ENCODE results near the gene TUBA3D.
"Not testable (repeated sequence)": the region's sequence is repeated elsewhere in the genome, so short reads cannot be mapped to it uniquely, and the experiment has no call there.

TUBA3D gene

DNA sequence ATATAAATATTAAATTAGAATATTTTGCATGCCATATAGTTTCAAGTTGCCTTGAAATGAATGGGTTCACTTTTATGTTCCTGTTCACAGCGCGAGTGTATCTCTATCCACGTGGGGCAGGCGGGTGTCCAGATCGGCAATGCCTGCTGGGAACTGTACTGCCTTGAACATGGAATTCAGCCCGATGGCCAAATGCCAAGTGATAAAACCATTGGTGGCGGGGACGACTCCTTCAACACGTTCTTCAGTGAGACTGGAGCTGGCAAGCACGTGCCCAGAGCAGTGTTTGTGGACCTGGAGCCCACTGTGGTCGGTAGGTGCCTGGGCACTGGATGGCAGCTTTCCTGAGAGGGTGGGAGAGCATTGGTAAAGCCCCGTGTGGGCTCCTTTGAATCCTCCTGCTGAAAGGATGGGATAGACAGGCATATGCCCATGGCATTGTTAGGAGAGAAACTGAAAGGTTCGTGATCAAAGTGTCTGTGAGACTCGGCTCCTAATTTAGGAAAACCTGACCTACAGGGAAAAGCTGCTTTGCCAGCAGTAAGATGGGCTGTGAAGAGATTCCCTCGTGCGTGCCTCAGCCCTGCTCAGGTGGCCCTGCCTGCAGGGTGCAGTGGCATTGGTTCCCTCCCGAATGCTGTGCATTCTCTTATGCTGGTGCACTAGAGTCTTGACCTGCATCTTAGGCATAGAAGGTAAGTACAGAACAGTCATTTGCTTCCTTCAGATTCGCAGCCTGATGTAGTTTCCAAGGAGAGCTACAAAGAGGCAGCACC, 2.3 kb downstream of the TUBA3D start:
- DNase-seq (ENCODE audit: low spot score): not testable (repeated sequence)

GRCh38 chr2:131478850-131479461, 3.0 kb downstream of the TUBA3D start:
- DNase-seq (ENCODE audit: low spot score): not testable (repeated sequence)

DNA sequence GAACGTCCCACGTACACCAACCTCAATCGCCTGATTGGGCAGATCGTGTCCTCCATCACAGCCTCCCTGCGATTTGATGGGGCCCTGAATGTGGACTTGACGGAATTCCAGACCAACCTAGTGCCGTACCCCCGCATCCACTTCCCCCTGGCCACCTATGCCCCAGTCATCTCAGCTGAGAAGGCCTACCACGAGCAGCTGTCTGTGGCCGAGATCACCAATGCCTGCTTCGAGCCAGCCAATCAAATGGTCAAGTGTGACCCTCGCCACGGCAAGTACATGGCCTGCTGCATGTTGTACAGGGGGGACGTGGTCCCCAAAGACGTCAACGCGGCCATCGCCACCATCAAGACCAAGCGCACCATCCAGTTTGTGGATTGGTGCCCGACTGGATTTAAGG, 4.4 kb downstream of the TUBA3D start:
- DNase-seq (ENCODE audit: low spot score): not testable (repeated sequence)

DNA sequence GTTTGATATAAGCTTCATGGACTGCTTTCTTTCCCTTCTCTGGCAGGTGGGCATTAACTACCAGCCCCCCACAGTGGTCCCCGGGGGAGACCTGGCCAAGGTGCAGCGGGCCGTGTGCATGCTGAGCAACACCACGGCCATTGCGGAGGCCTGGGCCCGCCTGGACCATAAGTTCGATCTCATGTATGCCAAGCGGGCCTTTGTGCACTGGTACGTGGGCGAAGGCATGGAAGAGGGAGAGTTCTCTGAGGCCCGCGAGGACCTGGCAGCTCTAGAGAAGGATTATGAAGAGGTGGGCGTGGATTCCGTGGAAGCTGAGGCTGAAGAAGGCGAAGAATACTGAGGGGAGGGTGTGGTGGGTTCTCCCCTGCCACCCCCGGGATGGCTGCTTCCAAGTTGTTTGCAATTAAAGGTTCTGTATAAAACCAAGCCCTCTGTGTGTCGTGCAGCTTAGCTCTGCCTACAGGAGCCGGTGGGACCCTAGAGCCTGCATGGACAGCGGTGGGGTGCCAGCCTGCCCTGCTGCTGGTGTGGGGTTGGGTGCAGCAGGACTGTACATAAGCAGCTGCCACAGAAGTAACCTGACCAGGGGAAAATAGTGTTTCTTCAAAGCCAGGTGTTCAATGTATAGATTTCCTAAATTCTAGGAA, 6.7 kb downstream of the TUBA3D start:
- DNase-seq (ENCODE audit: low spot score): not testable (repeated sequence)

DNA sequence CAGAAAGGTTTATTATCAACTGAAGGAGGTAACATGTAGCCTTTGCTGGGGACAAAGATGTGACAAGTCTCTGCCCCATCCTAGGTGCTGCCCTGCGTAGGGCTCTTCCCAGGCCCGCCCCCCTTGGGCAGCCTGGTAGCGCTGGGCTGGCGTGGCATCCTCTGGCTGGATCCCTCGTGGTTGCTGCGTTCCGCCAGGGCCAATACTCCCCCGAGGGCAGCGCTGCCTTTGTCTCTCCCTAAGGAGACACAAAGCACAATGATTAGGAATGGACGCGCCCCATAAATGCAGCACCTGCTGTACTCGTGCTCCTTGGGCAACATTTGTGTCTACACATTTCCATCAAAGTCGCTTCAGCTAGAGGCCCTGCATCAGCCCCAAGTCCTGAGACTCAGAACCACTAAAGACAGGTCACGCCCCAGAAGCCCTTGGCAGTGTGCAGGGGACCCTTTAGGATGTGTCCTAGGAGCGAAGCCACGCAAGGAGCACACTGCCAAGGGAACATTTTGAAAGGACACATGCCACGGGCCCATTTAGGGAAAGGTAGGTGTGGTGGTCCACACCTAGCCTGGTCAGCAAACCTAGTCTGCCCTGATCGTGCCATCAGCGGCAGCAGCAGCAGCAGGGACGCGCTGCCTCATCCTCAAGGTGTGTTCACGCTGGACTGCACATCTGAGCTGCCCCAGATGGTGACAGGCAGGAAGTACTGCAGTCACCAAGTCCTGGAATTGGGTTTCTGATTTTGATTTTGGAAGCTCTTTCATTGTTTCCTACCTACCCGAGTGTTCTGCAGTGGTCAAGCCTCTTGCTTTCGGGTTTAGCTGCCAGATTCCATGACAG, 8.3 kb downstream of the TUBA3D start:
- not testable (repeated sequence) for DNase-seq (ENCODE audit: low spot score)

DNA sequence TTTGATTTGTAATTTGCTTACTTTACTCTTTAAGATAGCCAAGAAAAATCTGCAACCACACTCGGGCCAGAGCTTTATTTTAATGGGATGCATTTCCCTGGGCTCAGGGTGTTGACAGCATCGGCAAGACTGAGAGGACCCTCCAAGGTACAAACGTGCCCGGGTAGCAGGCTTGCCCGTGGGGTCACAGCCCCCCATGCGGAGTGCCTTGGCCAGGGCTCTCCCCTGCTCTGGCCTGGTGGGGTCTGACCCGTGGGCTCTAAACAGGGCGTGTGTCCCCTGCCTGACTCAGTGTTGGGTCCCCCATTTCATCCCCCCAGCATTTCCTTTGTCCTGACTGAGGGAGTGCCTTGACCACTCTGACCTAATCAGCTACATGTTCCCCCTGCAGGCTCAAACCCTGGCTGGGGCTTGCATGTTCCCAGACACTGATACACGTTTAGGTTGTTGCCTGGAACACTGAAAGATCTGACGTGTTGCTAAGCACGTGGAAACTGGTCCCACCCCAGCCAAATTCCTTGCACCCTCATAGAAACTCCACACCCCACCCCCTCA, 9.1 kb downstream of the TUBA3D start:
- DNase-seq (ENCODE audit: low spot score): not testable (repeated sequence)

DNA sequence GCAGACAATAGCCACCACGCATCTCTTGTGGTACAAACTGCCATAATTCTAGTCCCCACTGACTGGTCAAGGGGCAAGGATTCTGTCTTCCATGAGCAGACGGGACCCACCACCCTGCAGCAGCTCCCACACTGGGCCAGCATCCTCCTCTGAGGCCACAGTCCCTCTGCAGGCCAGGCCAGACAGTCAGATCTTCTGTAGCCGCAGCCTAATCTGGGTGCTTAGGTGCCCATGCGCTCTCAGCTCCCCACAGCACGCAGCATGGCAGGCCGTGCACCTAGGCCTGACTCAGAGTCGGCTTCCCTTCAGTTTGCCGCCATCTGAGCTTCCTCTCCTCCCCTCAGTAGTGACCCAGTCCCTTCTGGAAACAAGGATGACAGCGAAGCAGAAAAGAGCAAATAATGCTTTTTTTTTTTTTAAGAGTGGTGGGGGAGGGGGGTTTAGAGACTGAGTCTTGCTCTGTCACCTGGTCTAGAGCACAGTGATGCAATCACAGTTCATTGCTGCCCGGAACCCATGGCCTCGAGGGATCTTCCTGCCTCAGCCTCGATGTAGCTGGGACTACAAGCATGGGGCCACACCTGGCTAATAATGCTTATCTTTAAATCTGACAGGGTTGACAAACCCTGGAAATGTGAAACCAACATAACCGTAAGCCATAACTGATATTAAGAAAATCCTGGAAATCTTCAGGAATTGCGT, 10.4 kb downstream of the TUBA3D start:
- not testable (repeated sequence) for DNase-seq (ENCODE audit: low spot score)

GRCh38 chr2:131488306-131489205, 12.6 kb downstream of the TUBA3D start:
- DNase-seq (ENCODE audit: low spot score): no peak
- no peak for TF ChIP-seq CTCF (IDR thresholded peaks at IDR 0.05; ENCODE audit: extremely low read depth, missing control alignments)

DNA sequence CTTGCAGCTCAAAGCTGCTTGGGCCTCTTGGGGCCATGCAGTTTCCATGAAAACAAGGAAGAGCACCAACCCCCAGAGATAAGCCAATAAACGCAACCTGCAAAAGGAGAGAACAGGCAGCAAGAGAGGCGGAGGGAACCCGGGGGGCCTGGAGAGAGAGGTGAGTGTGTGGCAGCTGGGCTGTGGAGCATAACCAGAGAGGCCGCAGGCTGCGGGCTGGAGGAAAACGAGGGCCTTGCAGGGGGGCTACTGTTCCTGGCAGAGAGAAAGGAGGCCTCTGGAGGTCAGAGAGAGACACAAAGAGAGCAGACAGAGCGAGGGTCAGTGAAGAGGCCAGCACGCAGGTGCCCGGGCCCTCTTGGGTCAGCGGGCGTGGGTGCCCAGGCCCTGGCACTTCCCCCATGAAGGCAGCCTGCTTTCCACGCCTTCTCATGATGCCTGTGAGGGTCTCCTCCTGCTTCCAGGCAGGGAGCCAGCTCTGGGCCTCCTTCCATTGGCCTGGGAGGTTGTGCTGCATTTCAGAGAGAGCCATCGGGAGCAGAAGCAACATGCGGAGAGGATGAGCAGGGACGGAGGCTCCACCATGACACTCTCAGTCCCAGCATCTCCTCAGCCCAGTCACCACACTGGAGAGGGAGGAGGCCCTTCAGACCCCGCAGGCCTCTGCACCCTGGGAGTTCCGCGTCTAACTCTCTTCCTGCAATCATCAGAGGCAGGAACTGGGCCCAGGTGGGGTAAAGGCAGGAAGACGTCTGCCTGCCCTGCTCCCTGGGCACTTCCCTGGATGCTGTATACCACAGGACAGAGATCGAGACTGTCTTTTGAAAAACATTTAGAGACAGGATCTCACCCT, 14.9 kb downstream of the TUBA3D start:
- DNase-seq (ENCODE audit: low spot score): not testable (repeated sequence)

DNA sequence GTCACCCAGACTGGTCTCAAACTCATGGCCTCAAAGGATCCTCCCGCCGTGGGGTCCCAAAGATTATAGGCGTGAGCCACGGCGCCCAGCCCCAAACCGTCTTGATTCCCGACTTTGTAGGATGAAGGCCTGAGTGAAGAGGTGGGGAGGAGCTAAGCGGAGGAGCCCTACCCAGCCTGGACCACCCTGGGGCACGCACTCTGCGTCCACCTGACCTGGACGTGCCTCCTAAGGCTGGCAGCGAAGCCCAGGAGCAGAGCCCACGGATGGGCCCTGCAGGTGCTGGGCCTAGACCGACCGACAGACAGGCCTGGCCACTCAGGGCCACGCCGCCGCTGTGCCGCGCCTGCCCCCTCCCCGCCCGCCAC, 15.5 kb downstream of the TUBA3D start:
- not testable (repeated sequence) for DNase-seq (ENCODE audit: low spot score)

GRCh38 chr2:131492015-131492417, 16.1 kb downstream of the TUBA3D start, which contains the start of gene MZT2A:
Gene MZT2A (minus strand): TSS chr2:131492397. CDS start chr2:131492376, 21 bp downstream.
- not testable (repeated sequence) for DNase-seq (ENCODE audit: low spot score)
